ENCODE data around the gene IFT80. TPM values are rescaled to one million over a fixed set of nuclear protein-coding genes. Genes with fewer than 3 reads are reported as not detected.
"Not testable (repeated sequence)": the region's sequence is repeated elsewhere in the genome, so short reads cannot be mapped to it uniquely, and the experiment has no call there.

The IFT80 gene
- total RNA-seq, 4 donors from 2014 or later: 8.8 to 129 (median 20.9) TPM

GRCh38 chr3:160331127-160331937 lies 67.7 kb downstream of the IFT80 start:
- no peaks in the 10 kb centered on the region for H3K27me3 ChIP-seq
- no peaks in the 10 kb centered on the region for H3K36me3 ChIP-seq
- no peak for TF ChIP-seq POLR2A (IDR thresholded peaks at IDR 0.05)
- TF ChIP-seq, protein P1, sequence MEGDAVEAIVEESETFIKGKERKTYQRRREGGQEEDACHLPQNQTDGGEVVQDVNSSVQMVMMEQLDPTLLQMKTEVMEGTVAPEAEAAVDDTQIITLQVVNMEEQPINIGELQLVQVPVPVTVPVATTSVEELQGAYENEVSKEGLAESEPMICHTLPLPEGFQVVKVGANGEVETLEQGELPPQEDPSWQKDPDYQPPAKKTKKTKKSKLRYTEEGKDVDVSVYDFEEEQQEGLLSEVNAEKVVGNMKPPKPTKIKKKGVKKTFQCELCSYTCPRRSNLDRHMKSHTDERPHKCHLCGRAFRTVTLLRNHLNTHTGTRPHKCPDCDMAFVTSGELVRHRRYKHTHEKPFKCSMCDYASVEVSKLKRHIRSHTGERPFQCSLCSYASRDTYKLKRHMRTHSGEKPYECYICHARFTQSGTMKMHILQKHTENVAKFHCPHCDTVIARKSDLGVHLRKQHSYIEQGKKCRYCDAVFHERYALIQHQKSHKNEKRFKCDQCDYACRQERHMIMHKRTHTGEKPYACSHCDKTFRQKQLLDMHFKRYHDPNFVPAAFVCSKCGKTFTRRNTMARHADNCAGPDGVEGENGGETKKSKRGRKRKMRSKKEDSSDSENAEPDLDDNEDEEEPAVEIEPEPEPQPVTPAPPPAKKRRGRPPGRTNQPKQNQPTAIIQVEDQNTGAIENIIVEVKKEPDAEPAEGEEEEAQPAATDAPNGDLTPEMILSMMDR (IDR thresholded peaks at IDR 0.05): no peak
- H3K4me1 ChIP-seq: no peaks in the 10 kb centered on the region
- H3K4me3 ChIP-seq: no peak overlapping the region
- intact Hi-C loops (cut with DNase I; ENCODE audit: low total_unique reads): no loop called here
- no peaks in the 10 kb centered on the region for H3K9me3 ChIP-seq
- no peak overlapping the region for H3K27ac ChIP-seq
- DNase-seq: no peak

- intact Hi-C loops (cut with DNase I; ENCODE audit: low total_unique reads): no loop called here
- Histone ChIP-seq H3K36me3 (no peaks in the 10 kb centered on the region), H3K27me3 (no peaks in the 10 kb centered on the region), H3K9me3 (no peaks in the 10 kb centered on the region), H3K4me1 (no peaks in the 10 kb centered on the region), H3K27ac (no peak overlapping the region), H3K4me3 (no peak overlapping the region)
- TF ChIP-seq, protein P1 (IDR thresholded peaks at IDR 0.05): no peak
- no peak for TF ChIP-seq POLR2A (IDR thresholded peaks at IDR 0.05)
- no peak for DNase-seq
Observed at GRCh38 chr3:160330690-160331089, 68.3 kb downstream of the IFT80 start.

- DNase-seq: no peak
- H3K36me3 ChIP-seq: no peaks in the 10 kb centered on the region
- no peak for TF ChIP-seq POLR2A (IDR thresholded peaks at IDR 0.05)
- TF ChIP-seq, protein P1 (IDR thresholded peaks at IDR 0.05): no peak
- no peak overlapping the region for H3K27ac ChIP-seq
- H3K27me3 ChIP-seq: no peaks in the 10 kb centered on the region
- H3K4me1 ChIP-seq: no peaks in the 10 kb centered on the region
- intact Hi-C loops (cut with DNase I; ENCODE audit: low total_unique reads): no loop called here
- H3K9me3 ChIP-seq: no peaks in the 10 kb centered on the region
- H3K4me3 ChIP-seq: no peak overlapping the region
Observed at GRCh38 chr3:160330109-160330508, 68.9 kb downstream of the IFT80 start.

GRCh38 chr3:160326286-160326685 lies 72.7 kb downstream of the IFT80 start:
- H3K4me3 ChIP-seq; H3K4me1 ChIP-seq; H3K27me3 ChIP-seq; H3K9me3 ChIP-seq; intact Hi-C loops (cut with DNase I; ENCODE audit: low total_unique reads); H3K27ac ChIP-seq; H3K36me3 ChIP-seq; DNase-seq: not testable (repeated sequence)

GRCh38 chr3:160321821-160322220 lies 77.2 kb downstream of the IFT80 start:
- H3K27me3 ChIP-seq; intact Hi-C loops (cut with DNase I; ENCODE audit: low total_unique reads); H3K27ac ChIP-seq; DNase-seq; H3K36me3 ChIP-seq; H3K9me3 ChIP-seq; H3K4me3 ChIP-seq; H3K4me1 ChIP-seq: not testable (repeated sequence)

DNA sequence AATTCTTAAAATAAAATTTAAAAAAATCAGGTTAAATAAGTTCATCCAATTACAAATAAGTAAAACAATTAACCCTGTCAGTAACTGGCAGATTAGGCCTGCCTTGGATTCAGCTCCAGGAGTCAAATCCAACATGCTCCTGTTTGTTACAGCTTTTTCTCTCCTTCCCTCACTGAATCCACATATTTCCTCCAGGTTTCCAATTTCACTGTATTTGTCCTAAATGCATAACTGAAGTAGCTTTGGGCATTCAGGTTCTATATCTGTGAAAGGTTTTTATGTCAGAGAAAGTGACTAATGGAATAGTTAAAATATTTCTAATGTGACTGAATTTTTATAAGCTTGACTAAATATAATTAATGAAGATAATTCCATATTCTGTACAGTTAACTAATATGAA lies 79.7 kb downstream of the IFT80 start:
- intact Hi-C loops (cut with DNase I; ENCODE audit: low total_unique reads): no loop called here
- Histone ChIP-seq H3K4me3 (no peak overlapping the region), H3K36me3 (no peaks in the 10 kb centered on the region), H3K4me1 (no peaks in the 10 kb centered on the region), H3K27ac (no peak overlapping the region), H3K27me3 (no peaks in the 10 kb centered on the region), H3K9me3 (no peaks in the 10 kb centered on the region)
- no peak for DNase-seq
- TF ChIP-seq, protein P1 (IDR thresholded peaks at IDR 0.05): no peak
- no peak for TF ChIP-seq POLR2A (IDR thresholded peaks at IDR 0.05)

All from uterus (tissue), 4 donors.